ENCODE measurements around the gene RCAN2.

Gene RCAN2

GRCh38 chr6:46244670-46245069, 246.6 kb downstream of the RCAN2 start:
- DNase-seq, result no peak

GRCh38 chr6:46243754-46244153, 247.5 kb downstream of the RCAN2 start:
- no peak for DNase-seq

- no peak for DNase-seq
Observed at GRCh38 chr6:46242921-46243320, 248.3 kb downstream of the RCAN2 start.

- no peak for DNase-seq
Observed at GRCh38 chr6:46240866-46241565, 250.2 kb downstream of the RCAN2 start.

- DNase-seq, result no peak
Observed at GRCh38 chr6:46236752-46237151, 254.5 kb downstream of the RCAN2 start.

- no peak for DNase-seq
Observed at GRCh38 chr6:46235242-46235641, 256.0 kb downstream of the RCAN2 start.

GRCh38 chr6:46234700-46235099, 256.5 kb downstream of the RCAN2 start:
- no peak for DNase-seq

- DNase-seq, result no peak
Observed at GRCh38 chr6:46234156-46234556, 257.1 kb downstream of the RCAN2 start.

- DNase-seq, result no peak
Observed at GRCh38 chr6:46233129-46233528, 258.1 kb downstream of the RCAN2 start.

GRCh38 chr6:46222286-46222685, 269.0 kb downstream of the RCAN2 start:
- DNase-seq, result no peak

GRCh38 chr6:46221222-46221793, 269.9 kb downstream of the RCAN2 start:
- no peak for DNase-seq

GRCh38 chr6:46220352-46221221, 270.7 kb downstream of the RCAN2 start:
- DNase-seq, result no peak

GRCh38 chr6:46219661-46220060, 271.6 kb downstream of the RCAN2 start:
- DNase-seq, result no peak

- DNase-seq, result no peak
Observed at GRCh38 chr6:46218457-46218856, 272.8 kb downstream of the RCAN2 start.

- no peak for DNase-seq
Observed at GRCh38 chr6:46217671-46218131, 273.5 kb downstream of the RCAN2 start.

- no peak for DNase-seq
Observed at GRCh38 chr6:46216879-46217278, 274.4 kb downstream of the RCAN2 start.

- DNase-seq, result no peak
Observed at GRCh38 chr6:46215777-46216176, 275.5 kb downstream of the RCAN2 start.

GRCh38 chr6:46215213-46215612, 276.0 kb downstream of the RCAN2 start:
- no peak for DNase-seq

- DNase-seq, result no peak
Observed at GRCh38 chr6:46211917-46212316, 279.3 kb downstream of the RCAN2 start.

- no peak for DNase-seq
Observed at GRCh38 chr6:46210294-46210693, 281.0 kb downstream of the RCAN2 start.

GRCh38 chr6:46208303-46208702, 282.9 kb downstream of the RCAN2 start:
- no peak for DNase-seq

GRCh38 chr6:46207174-46207573, 284.1 kb downstream of the RCAN2 start:
- no peak for DNase-seq

GRCh38 chr6:46204880-46205650, 286.2 kb downstream of the RCAN2 start:
- no peak for DNase-seq
